GM12864 (cell line): ENCODE data around the gene HIVEP2.

Source experiments
- DNase-seq: peaks from one replicate; pipeline ENCODE4 v3.0.0-alpha.2; 2011; ENCODE audit warnings: low read depth
- H3K4me3 ChIP-seq: 2 replicates; pipeline ENCODE4 v1.5.1; 2011; ENCODE audit warnings: mild to moderate bottlenecking, low read depth, low read length, control low read depth
- CTCF ChIP-seq: IDR thresholded peaks from 2 replicates; pipeline ENCODE4 v1.5.1; 2011; ENCODE audit warnings: low read depth, mild to moderate bottlenecking, moderate library complexity, low read length, control low read depth, inconsistent platforms; ENCODE audit errors: missing control alignments

Gene HIVEP2

GRCh38 chr6:142809947-142810346 is 135.0 kb downstream of the HIVEP2 start:
- no peak for DNase-seq
- H3K4me3 ChIP-seq = no peak overlapping the region
- TF ChIP-seq CTCF = no peak

GRCh38 chr6:142808405-142809061 is 136.4 kb downstream of the HIVEP2 start:
- no peak for TF ChIP-seq CTCF
- no peak overlapping the region for H3K4me3 ChIP-seq
- no peak for DNase-seq

DNA sequence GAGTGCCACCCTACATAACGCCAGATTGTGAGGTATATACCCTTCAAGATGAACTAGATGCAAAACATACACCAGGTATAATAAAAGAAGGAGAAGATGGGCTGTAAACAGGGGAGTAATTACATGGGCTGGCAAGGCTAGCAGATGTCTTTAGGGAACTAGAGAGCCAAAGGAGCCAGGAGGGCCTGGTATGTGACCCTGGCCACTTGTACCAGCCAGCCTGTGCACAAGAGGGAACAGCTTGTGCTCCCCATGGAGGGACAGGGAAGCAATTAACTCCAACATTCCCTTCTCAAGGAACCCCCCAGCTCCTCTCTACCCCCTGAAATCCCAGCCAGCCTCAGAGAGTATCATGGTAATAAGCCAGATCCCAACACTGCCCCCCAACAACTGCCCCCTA is 139.9 kb downstream of the HIVEP2 start:
- H3K4me3 ChIP-seq = no peak overlapping the region
- DNase-seq = no peak
- no peak for TF ChIP-seq CTCF

GRCh38 chr6:142804490-142804889 is 140.5 kb downstream of the HIVEP2 start:
- no peak for TF ChIP-seq CTCF
- no peak for DNase-seq

GRCh38 chr6:142803495-142804058 is 141.4 kb downstream of the HIVEP2 start:
- no peak overlapping the region for H3K4me3 ChIP-seq
- TF ChIP-seq CTCF = no peak
- no peak for DNase-seq

More at GRCh38 chr6:142804490-142804889, 140.5 kb downstream of the HIVEP2 start:
- no peak overlapping the region for H3K4me3 ChIP-seq

GRCh38 chr6:142803032-142803431 is 141.9 kb downstream of the HIVEP2 start:
- DNase-seq = no peak
- no peak for TF ChIP-seq CTCF
- no peak overlapping the region for H3K4me3 ChIP-seq

DNA sequence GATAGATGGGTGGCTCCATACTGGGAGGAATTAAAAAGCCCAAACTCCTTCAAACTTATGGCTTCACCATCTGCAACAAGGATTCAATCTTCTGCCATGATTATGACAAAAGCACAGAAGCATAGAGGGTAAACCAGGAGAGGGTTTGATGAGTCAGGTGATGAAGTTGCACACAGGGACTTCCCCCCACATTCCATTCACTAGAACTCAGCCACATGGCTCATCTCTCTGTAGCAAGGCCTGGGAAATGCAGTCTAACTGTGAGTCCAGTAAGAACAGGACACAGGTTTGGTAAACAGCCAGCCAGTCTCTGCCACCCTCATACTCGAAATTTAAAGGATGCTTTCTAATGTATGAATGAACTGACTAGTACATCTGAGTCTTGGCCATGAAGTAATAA is 142.9 kb downstream of the HIVEP2 start:
- DNase-seq = no peak
- no peak for TF ChIP-seq CTCF
- no peak overlapping the region for H3K4me3 ChIP-seq
